H9 (cell line): ENCODE results near the gene ASIC3. TPM values are rescaled to one million over a fixed set of nuclear protein-coding genes. Genes with fewer than 3 reads are reported as not detected.
A peak's percentile ranks its signal among the peaks of the same experiment; 100 is the strongest.

Source experiments
- DNase-seq: peaks from one replicate; pipeline ENCODE4 v3.0.0-alpha.2; 2017
- H2AFZ ChIP-seq: one replicate; pipeline ENCODE4 v1.6.1; 2013; ENCODE audit warnings: mild to moderate bottlenecking, low read length, control low read depth, moderate library complexity
- H2AK5ac ChIP-seq: 2 replicates; pipeline ENCODE4 v1.6.1; 2013; ENCODE audit warnings: low read length, control low read depth, mixed read lengths; ENCODE audit not compliant: insufficient read length
- H2BK120ac ChIP-seq: one replicate; pipeline ENCODE4 v1.6.1; 2013; ENCODE audit warnings: low read depth, mild to moderate bottlenecking, low read length, control low read depth, inconsistent platforms; ENCODE audit not compliant: poor library complexity, severe bottlenecking
- H2BK12ac ChIP-seq: 2 replicates; pipeline ENCODE4 v1.6.1; 2013; ENCODE audit warnings: low read length, control low read depth, mixed read lengths, low read depth; ENCODE audit not compliant: insufficient read length
- H2BK15ac ChIP-seq: 2 replicates; pipeline ENCODE4 v1.6.1; 2013; ENCODE audit warnings: low read depth, low read length, control low read depth
- H2BK20ac ChIP-seq: one replicate; pipeline ENCODE4 v1.6.1; 2013; ENCODE audit warnings: low read depth, mild to moderate bottlenecking, low read length, control low read depth, inconsistent platforms; ENCODE audit not compliant: poor library complexity, severe bottlenecking
- H2BK5ac ChIP-seq: 2 replicates; pipeline ENCODE4 v1.6.1; 2013; ENCODE audit warnings: low read length, control low read depth, mixed read lengths; ENCODE audit not compliant: insufficient read length
- H3K14ac ChIP-seq: 2 replicates; pipeline ENCODE4 v1.6.1; 2013; ENCODE audit warnings: low read length, control low read depth; ENCODE audit not compliant: insufficient read depth
- H3K18ac ChIP-seq: 2 replicates; pipeline ENCODE4 v1.6.1; 2013; ENCODE audit warnings: low read depth, mild to moderate bottlenecking, mixed read lengths, low read length, control low read depth; ENCODE audit not compliant: insufficient read length
- H3K23ac ChIP-seq: 2 replicates; pipeline ENCODE4 v1.6.1; 2013; ENCODE audit warnings: low read length, control low read depth, mixed read lengths, low read depth; ENCODE audit not compliant: insufficient read length
- H3K23me2 ChIP-seq: 2 replicates; pipeline ENCODE4 v1.6.1; 2013; ENCODE audit warnings: low read depth, mild to moderate bottlenecking, mixed read lengths, low read length, control low read depth; ENCODE audit not compliant: insufficient read length, poor library complexity, severe bottlenecking
- H3K27ac ChIP-seq: 2 replicates; pipeline ENCODE4 v1.5.1; 2013; ENCODE audit warnings: low read length, control low read depth, mixed read lengths, low read depth; ENCODE audit not compliant: insufficient read length
- H3K27me3 ChIP-seq: 2 replicates; pipeline ENCODE4 v1.6.1; 2013; ENCODE audit warnings: low read length, control low read depth, inconsistent platforms; ENCODE audit not compliant: insufficient read depth
- H3K4ac ChIP-seq: 2 replicates; pipeline ENCODE4 v1.6.1; 2013; ENCODE audit warnings: low read depth, mild to moderate bottlenecking, control low read depth, inconsistent platforms, low read length, moderate library complexity
- H3K4me1 ChIP-seq: 2 replicates; pipeline ENCODE4 v1.6.1; 2013; ENCODE audit warnings: low read length, control low read depth, inconsistent platforms; ENCODE audit not compliant: insufficient read depth
- H3K4me2 ChIP-seq: 2 replicates; pipeline ENCODE4 v1.6.1; 2013; ENCODE audit warnings: low read length, control low read depth, mixed read lengths; ENCODE audit not compliant: insufficient read length, insufficient read depth
- H3K56ac ChIP-seq: 2 replicates; pipeline ENCODE4 v1.6.1; 2013; ENCODE audit warnings: low read depth, mild to moderate bottlenecking, mixed read lengths, low read length, control low read depth; ENCODE audit not compliant: insufficient read length
- H3K79me1 ChIP-seq: 2 replicates; pipeline ENCODE4 v1.6.1; 2013; ENCODE audit warnings: low read depth, mild to moderate bottlenecking, moderate library complexity, low read length, control low read depth, inconsistent platforms; ENCODE audit not compliant: insufficient read depth, poor library complexity, severe bottlenecking
- H3K79me2 ChIP-seq: 2 replicates; pipeline ENCODE4 v1.6.1; 2013; ENCODE audit warnings: low read length, control low read depth, inconsistent platforms; ENCODE audit not compliant: insufficient read depth
- H3K9ac ChIP-seq: 2 replicates; pipeline ENCODE4 v1.6.1; 2013; ENCODE audit warnings: low read length, control low read depth, mixed read lengths; ENCODE audit not compliant: insufficient read length; ENCODE audit errors: extremely low read depth
- H3K9me3 ChIP-seq: one replicate; pipeline ENCODE4 v1.6.1; 2013; ENCODE audit warnings: low read depth, low read length, inconsistent platforms; ENCODE audit not compliant: control insufficient read depth
- H3T11ph ChIP-seq: one replicate; pipeline ENCODE4 v1.6.1; 2013; ENCODE audit warnings: mild to moderate bottlenecking, low read length, control low read depth, inconsistent platforms
- H4K20me1 ChIP-seq: one replicate; pipeline ENCODE4 v1.6.1; 2013; ENCODE audit not compliant: control insufficient read depth, insufficient read length, insufficient read depth
- H4K5ac ChIP-seq: 2 replicates; pipeline ENCODE4 v1.6.1; 2013; ENCODE audit warnings: low read depth, mild to moderate bottlenecking, mixed read lengths, low read length, control low read depth; ENCODE audit not compliant: insufficient read length
- H4K8ac ChIP-seq: replicated peaks from 2 replicates; pipeline ENCODE4 v1.6.1; 2013; ENCODE audit warnings: low read length, control low read depth, mixed read lengths, low read depth; ENCODE audit not compliant: insufficient read length
- H4K91ac ChIP-seq: 2 replicates; pipeline ENCODE4 v1.6.1; 2013; ENCODE audit warnings: low read depth, mild to moderate bottlenecking, moderate library complexity, mixed read lengths, low read length, control low read depth; ENCODE audit not compliant: insufficient read length
- H3K27ac Mint-ChIP-seq, 3 experiments: 2 replicates in 2 of 3; 3 replicates in 1 of 3; pipeline ENCODE4 v1.8.0; 2020 to 2021; ENCODE audit warnings: mixed read lengths in 3 of 3, mild to moderate bottlenecking in 1 of 3, moderate library complexity in 1 of 3
- H3K27me3 Mint-ChIP-seq: 2 replicates; pipeline ENCODE4 v1.8.0; 2021; ENCODE audit warnings: low read depth, mild to moderate bottlenecking, moderate library complexity, mixed read lengths
- H3K36me3 Mint-ChIP-seq, 3 experiments: 2 replicates in 2 of 3; 3 replicates in 1 of 3; pipeline ENCODE4 v1.8.0; 2020 to 2021; ENCODE audit warnings: low read depth in 3 of 3, mixed read lengths in 3 of 3; ENCODE audit not compliant: insufficient read depth in 1 of 3
- H3K4me1 Mint-ChIP-seq, 2 experiments: 2 replicates each; pipeline ENCODE4 v1.8.0; 2020; ENCODE audit warnings: mixed read lengths in 2 of 2
- H3K4me3 Mint-ChIP-seq, 2 experiments: 2 replicates in 1 of 2; 3 replicates in 1 of 2; pipeline ENCODE4 v1.8.0; 2020 to 2021; ENCODE audit warnings: mild to moderate bottlenecking in 2 of 2, mixed read lengths in 2 of 2, moderate library complexity in 1 of 2
- H3K9me3 Mint-ChIP-seq, 2 experiments: 2 replicates in 1 of 2; 3 replicates in 1 of 2; pipeline ENCODE4 v1.8.0; 2020; ENCODE audit warnings: mild to moderate bottlenecking in 2 of 2, mixed read lengths in 2 of 2, moderate library complexity in 1 of 2
- WGBS: extraction: QIAGEN DNeasy Blood & Tissue Kit; methylation state at CpG from one replicate; pipeline ENCODE4 v1.1.7; 2013; ENCODE audit warnings: missing lambda C conversion rate, low lambda C conversion rate, mixed read lengths; ENCODE audit not compliant: insufficient read length; ENCODE audit errors: extremely low coverage; 5-methylcytosine and 5-hydroxymethylcytosine counted together
- total RNA-seq: library from RNA; stranded (reverse); gene quantifications from 2 replicates; pipeline ENCODE4 v1.2.1, GENCODE V29; 2021
- TF ChIP-seq, protein P1 (sequence below): fragments of 200-600 bp; sonication (generic); conservative IDR thresholded peaks from 3 replicates; pipeline ENCODE4 v1.8.0; 2021; ENCODE audit warnings: antibody characterized with exemption, mild to moderate bottlenecking

ASIC3 gene
- total RNA-seq, 1 experiment from 2014 or later, result 1.7 TPM

DNA sequence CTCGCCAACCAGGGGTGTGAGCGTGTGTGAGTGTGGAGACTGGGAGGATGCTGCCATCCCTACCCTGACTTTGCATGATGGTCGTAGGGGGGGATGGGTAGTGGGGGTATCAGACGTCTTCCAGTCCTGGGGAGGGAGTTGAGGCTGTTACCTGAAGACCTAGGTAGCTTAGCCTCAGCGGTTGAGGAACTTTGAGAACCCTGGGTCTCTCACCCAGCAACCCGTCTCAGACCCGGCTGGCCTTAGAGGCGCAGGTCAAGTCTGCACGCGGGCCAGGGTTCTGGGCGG, 13.7 kb downstream of the ASIC3 start:
- no peaks in the 10 kb centered on the region for H4K20me1 ChIP-seq
- peaks cover 12 to 25% (median 21%) of the 10 kb centered on the region in 3 experiments; a peak in 6 of 7 replicates for H3K36me3 Mint-ChIP-seq
- H3K79me1 ChIP-seq, result no peaks in the 10 kb centered on the region
- no peak overlapping the region for H3T11ph ChIP-seq
- no peak overlapping the region for H4K91ac ChIP-seq
- no peak overlapping the region for H3K56ac ChIP-seq
- H3K9ac ChIP-seq, result no peak overlapping the region
- H3K27ac Mint-ChIP-seq, result no peak overlapping the region; a peak in 1 of 7 replicates
- H2AFZ ChIP-seq, result no peak overlapping the region
- H2BK12ac ChIP-seq, result peak overlapping the region; percentile 17
- no peak overlapping the region for H2BK15ac ChIP-seq
- no peak overlapping the region for H2BK20ac ChIP-seq
- H3K4me3 Mint-ChIP-seq, result peak overlapping the region; percentile 54 to 91
- no peak overlapping the region for H3K14ac ChIP-seq
- no peaks in the 10 kb centered on the region; the same call in 1 of the 2 replicates for H3K27me3 ChIP-seq
- H2BK5ac ChIP-seq, result no peak overlapping the region
- peak overlapping the region; percentile 58 for H3K4me2 ChIP-seq
- H3K23ac ChIP-seq, result no peak overlapping the region
- H3K18ac ChIP-seq, result no peak overlapping the region
- H4K5ac ChIP-seq, result no peak overlapping the region
- no peak overlapping the region for H4K8ac ChIP-seq
- H3K79me2 ChIP-seq, result no peaks in the 10 kb centered on the region
- peaks cover 8% of the 10 kb centered on the region for H3K4me1 ChIP-seq
- H3K4ac ChIP-seq, result no peak overlapping the region
- H3K27ac ChIP-seq, result no peak overlapping the region
- no peak for DNase-seq
- WGBS, result no CpG with 5 or more reads among the region's 11 CpGs
- peaks cover 38% of the 10 kb centered on the region for H3K23me2 ChIP-seq
- TF ChIP-seq, protein P1, sequence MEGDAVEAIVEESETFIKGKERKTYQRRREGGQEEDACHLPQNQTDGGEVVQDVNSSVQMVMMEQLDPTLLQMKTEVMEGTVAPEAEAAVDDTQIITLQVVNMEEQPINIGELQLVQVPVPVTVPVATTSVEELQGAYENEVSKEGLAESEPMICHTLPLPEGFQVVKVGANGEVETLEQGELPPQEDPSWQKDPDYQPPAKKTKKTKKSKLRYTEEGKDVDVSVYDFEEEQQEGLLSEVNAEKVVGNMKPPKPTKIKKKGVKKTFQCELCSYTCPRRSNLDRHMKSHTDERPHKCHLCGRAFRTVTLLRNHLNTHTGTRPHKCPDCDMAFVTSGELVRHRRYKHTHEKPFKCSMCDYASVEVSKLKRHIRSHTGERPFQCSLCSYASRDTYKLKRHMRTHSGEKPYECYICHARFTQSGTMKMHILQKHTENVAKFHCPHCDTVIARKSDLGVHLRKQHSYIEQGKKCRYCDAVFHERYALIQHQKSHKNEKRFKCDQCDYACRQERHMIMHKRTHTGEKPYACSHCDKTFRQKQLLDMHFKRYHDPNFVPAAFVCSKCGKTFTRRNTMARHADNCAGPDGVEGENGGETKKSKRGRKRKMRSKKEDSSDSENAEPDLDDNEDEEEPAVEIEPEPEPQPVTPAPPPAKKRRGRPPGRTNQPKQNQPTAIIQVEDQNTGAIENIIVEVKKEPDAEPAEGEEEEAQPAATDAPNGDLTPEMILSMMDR, result no peak
- no peak overlapping the region for H2AK5ac ChIP-seq
- H3K27me3 Mint-ChIP-seq, result peaks cover 3% of the 10 kb centered on the region; the same call in 1 of the 2 replicates
- H2BK120ac ChIP-seq, result no peak overlapping the region
- peaks cover 31 to 39% of the 10 kb centered on the region in 2 experiments for H3K4me1 Mint-ChIP-seq
- H3K9me3 Mint-ChIP-seq, result no peaks in the 10 kb centered on the region; a peak in 1 of 5 replicates
- H3K9me3 ChIP-seq, result no peaks in the 10 kb centered on the region
